ENCODE measurements around the gene NCK1.

- TF ChIP-seq CTCF (conservative IDR thresholded peaks at IDR 0.05; ENCODE audit: low read depth in 2 of 2) (no peak), EZH2phosphoT487 (IDR thresholded peaks at IDR 0.05; ENCODE audit: unreplicated experiment) (no peak), POLR2AphosphoS5 (IDR thresholded peaks at IDR 0.05; ENCODE audit: low read depth) (no peak), EZH2 (IDR thresholded peaks at IDR 0.05; ENCODE audit: low read depth, unreplicated experiment) (no peak), CREB1 (CRISPR knock-in tag; IDR thresholded peaks at IDR 0.05; ENCODE audit: low read depth) (no peak), STAT1 (IDR thresholded peaks at IDR 0.05; ENCODE audit: unreplicated experiment) (no peak), ZNF114 (CRISPR knock-in tag; IDR thresholded peaks at IDR 0.05) (no peak)
- TF ChIP-seq, protein P1, sequence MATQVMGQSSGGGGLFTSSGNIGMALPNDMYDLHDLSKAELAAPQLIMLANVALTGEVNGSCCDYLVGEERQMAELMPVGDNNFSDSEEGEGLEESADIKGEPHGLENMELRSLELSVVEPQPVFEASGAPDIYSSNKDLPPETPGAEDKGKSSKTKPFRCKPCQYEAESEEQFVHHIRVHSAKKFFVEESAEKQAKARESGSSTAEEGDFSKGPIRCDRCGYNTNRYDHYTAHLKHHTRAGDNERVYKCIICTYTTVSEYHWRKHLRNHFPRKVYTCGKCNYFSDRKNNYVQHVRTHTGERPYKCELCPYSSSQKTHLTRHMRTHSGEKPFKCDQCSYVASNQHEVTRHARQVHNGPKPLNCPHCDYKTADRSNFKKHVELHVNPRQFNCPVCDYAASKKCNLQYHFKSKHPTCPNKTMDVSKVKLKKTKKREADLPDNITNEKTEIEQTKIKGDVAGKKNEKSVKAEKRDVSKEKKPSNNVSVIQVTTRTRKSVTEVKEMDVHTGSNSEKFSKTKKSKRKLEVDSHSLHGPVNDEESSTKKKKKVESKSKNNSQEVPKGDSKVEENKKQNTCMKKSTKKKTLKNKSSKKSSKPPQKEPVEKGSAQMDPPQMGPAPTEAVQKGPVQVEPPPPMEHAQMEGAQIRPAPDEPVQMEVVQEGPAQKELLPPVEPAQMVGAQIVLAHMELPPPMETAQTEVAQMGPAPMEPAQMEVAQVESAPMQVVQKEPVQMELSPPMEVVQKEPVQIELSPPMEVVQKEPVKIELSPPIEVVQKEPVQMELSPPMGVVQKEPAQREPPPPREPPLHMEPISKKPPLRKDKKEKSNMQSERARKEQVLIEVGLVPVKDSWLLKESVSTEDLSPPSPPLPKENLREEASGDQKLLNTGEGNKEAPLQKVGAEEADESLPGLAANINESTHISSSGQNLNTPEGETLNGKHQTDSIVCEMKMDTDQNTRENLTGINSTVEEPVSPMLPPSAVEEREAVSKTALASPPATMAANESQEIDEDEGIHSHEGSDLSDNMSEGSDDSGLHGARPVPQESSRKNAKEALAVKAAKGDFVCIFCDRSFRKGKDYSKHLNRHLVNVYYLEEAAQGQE (IDR thresholded peaks at IDR 0.05; ENCODE audit: unreplicated experiment), result no peak
- TF ChIP-seq, protein P2, sequence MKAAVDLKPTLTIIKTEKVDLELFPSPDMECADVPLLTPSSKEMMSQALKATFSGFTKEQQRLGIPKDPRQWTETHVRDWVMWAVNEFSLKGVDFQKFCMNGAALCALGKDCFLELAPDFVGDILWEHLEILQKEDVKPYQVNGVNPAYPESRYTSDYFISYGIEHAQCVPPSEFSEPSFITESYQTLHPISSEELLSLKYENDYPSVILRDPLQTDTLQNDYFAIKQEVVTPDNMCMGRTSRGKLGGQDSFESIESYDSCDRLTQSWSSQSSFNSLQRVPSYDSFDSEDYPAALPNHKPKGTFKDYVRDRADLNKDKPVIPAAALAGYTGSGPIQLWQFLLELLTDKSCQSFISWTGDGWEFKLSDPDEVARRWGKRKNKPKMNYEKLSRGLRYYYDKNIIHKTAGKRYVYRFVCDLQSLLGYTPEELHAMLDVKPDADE (IDR thresholded peaks at IDR 0.05), result no peak
- TF ChIP-seq, protein P3, sequence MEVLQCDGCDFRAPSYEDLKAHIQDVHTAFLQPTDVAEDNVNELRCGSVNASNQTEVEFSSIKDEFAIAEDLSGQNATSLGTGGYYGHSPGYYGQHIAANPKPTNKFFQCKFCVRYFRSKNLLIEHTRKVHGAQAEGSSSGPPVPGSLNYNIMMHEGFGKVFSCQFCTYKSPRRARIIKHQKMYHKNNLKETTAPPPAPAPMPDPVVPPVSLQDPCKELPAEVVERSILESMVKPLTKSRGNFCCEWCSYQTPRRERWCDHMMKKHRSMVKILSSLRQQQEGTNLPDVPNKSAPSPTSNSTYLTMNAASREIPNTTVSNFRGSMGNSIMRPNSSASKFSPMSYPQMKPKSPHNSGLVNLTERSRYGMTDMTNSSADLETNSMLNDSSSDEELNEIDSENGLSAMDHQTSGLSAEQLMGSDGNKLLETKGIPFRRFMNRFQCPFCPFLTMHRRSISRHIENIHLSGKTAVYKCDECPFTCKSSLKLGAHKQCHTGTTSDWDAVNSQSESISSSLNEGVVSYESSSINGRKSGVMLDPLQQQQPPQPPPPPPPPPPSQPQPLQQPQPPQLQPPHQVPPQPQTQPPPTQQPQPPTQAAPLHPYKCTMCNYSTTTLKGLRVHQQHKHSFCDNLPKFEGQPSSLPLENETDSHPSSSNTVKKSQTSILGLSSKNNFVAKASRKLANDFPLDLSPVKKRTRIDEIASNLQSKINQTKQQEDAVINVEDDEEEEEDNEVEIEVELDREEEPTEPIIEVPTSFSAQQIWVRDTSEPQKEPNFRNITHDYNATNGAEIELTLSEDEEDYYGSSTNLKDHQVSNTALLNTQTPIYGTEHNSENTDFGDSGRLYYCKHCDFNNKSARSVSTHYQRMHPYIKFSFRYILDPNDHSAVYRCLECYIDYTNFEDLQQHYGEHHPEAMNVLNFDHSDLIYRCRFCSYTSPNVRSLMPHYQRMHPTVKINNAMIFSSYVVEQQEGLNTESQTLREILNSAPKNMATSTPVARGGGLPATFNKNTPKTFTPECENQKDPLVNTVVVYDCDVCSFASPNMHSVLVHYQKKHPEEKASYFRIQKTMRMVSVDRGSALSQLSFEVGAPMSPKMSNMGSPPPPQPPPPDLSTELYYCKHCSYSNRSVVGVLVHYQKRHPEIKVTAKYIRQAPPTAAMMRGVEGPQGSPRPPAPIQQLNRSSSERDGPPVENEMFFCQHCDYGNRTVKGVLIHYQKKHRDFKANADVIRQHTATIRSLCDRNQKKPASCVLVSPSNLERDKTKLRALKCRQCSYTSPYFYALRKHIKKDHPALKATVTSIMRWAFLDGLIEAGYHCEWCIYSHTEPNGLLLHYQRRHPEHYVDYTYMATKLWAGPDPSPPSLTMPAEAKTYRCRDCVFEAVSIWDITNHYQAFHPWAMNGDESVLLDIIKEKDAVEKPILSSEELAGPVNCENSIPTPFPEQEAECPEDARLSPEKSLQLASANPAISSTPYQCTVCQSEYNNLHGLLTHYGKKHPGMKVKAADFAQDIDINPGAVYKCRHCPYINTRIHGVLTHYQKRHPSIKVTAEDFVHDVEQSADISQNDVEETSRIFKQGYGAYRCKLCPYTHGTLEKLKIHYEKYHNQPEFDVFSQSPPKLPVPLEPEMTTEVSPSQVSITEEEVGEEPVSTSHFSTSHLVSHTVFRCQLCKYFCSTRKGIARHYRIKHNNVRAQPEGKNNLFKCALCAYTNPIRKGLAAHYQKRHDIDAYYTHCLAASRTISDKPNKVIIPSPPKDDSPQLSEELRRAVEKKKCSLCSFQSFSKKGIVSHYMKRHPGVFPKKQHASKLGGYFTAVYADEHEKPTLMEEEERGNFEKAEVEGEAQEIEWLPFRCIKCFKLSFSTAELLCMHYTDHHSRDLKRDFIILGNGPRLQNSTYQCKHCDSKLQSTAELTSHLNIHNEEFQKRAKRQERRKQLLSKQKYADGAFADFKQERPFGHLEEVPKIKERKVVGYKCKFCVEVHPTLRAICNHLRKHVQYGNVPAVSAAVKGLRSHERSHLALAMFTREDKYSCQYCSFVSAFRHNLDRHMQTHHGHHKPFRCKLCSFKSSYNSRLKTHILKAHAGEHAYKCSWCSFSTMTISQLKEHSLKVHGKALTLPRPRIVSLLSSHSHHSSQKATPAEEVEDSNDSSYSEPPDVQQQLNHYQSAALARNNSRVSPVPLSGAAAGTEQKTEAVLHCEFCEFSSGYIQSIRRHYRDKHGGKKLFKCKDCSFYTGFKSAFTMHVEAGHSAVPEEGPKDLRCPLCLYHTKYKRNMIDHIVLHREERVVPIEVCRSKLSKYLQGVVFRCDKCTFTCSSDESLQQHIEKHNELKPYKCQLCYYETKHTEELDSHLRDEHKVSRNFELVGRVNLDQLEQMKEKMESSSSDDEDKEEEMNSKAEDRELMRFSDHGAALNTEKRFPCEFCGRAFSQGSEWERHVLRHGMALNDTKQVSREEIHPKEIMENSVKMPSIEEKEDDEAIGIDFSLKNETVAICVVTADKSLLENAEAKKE (CRISPR knock-in tag; IDR thresholded peaks at IDR 0.05), result no peak
Measured at GRCh38 chr3:136932523-136932922, 70.5 kb downstream of the NCK1 start.
